Measurements from ENCODE around the gene CPOX.
"Not testable (repeated sequence)": the region's sequence is repeated elsewhere in the genome, so short reads cannot be mapped to it uniquely, and the experiment has no call there.

Gene CPOX

DNA sequence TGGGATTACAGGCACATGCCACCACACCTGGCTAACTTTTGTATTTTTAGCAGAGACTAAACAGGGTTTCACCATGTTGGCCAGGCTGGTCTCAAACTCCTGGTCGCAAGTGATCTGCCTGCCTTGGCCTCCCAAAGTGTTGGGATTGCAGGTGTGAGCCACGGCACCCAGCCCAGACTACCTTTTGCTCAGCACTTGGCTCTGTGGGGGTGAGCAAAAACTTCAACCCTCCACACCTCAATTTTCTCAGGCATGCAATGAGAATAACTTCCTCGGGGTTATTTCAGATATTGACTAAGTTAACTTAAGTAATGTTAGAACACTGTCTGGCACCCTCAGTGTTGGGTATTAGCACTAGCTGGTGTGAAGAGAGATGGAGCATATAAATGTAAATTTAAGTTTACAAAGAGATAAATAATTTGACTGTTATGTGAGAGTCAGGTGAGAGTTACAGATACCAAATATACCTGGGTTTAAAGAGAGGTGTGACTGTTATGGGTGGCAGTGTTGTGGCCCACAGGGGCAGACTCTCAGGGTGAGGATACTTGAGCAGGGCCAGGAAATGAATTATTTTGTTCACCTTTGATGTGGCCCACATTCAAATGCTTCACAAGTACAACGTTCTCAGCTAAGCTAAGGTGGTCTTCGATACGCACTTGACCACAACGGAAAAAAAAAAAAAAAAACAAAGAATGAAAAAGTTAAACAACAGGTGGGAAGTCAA lies 29.0 kb downstream of the CPOX start:
- DNase-seq = no peak

DNA sequence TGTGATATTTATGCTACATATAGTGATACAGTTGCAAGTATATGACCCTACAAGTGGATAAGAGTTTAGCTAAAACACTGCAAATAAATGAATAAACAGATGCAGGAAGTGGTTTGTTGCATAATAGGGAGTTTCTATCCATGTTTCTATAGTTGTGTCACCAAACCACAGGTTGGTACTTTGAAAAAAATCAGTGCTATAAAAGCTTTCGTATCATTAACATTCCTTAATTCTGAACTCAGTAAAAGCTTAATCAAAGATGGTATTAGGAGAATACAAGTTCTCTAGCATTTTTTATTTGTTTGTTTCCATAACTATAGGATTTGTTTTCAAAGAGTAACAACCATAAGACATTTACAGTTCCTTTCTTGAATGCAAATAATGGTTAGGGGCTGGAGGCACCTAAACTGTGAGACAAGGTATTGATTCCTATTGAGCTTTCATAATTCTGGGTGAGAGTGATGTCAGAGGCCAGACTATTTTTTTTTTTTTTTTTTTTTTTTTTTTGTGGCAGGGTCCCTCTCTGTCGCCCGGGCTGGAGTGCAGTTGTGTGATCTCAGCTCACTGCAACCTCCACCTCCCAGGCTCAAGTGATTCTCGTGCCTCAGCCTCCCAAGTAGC lies 29.6 kb downstream of the CPOX start:
- DNase-seq = no peak

DNA sequence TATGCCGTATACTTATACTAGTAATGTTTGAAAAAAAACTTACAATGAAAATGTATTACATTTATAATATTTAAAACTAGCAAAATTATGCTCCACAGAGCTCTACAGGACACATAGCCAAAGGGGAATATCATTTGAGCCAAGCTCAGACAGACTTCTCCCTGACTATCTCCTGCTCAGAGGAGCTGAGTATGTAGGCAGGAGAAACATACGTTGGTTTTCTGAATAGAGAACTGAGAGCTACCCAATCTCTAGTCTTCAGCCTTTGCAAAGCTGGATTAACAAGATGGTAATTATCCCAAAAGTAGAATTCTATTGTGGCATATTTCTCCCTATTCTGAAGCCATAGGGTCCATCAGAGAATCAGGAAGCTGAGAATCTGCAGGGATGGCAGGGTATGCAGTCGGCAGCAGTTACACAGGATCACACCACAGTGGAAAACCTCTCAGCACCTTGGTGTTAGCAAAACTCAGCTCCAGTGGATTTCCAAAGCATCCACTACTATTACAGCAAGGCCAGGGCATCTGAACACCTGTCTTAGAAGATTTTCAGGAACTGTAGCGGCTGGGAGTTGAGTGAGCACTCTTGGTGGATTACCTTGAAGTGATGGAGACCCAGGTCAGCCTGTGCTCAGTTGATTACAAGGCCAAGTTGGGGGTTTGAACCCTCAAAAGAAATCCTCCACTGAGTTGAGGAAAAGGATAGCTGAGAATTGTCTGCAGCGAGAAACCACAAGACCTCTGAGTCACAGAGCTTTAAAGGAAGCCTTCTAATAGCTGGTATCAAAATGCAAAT lies 31.5 kb downstream of the CPOX start:
- no peak for DNase-seq

DNA sequence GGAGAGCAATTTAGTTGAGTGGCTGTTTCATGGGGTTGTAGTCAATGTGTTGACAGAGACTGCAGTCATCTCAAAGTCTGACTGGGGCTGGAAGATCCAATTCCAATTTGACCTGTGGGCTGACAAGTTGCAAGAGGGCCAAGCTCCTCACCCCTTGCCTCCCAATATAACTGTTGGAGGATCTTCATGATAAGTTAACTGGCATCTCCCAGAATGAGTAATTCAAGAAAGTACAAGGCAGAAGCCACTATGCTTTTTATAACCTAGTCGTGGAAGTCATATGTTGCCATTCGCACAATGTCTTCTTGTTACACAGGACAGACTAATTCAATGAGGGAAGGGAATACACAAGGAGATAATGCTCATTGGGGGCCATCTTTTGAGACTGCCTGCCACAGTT lies 32.5 kb downstream of the CPOX start:
- no peak for DNase-seq

DNA sequence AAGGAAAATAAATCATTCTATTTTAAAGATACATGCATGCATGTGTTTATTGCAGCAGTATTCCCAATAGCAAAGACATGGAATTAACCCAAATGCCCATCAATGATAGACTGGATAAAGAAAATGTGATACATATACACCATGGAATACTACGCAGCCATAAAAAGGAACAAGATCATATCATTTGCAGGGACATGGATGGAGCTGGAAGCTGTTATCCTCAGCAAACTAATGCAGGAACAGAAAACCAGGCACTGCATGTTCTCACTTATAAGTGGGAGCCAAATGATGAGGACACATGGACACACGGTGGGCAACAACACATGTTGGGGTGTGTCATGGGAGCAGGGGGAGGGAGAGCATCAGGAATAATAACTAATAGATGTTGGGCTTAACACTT lies 33.6 kb downstream of the CPOX start:
- DNase-seq = not testable (repeated sequence)

DNA sequence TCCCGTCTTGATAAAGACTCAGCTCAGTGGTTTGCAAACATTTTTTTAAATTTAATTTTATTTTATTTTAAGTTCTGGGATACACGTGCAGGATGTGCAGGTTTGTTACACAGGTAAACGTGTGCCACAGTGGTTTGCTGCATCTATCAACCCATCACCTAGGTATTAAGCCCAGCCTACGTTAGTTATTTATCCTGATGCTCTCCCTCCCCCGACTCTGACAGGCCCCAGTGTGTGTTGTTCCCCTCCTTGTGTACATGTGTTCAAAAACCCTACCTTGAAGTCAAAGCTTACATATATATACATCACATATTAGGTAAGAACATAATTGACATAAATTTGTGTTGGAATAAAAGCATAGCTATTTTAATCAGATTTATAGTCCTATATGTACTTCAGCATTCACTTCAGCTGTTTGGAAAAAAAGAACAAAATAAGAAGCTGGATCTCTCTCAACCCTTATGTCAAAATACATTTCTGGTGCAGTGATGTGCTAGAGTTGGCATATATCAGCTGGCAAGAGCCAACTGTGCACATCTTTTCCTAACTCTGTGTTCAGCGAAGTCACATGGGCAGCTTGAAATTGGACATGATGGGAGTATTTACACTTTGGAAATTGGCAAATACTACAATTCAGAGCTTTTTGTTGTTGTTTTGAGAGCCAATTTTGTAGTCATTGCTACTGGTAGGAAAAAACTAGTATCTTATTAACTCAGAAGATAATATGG lies 35.1 kb downstream of the CPOX start:
- no peak for DNase-seq

DNA sequence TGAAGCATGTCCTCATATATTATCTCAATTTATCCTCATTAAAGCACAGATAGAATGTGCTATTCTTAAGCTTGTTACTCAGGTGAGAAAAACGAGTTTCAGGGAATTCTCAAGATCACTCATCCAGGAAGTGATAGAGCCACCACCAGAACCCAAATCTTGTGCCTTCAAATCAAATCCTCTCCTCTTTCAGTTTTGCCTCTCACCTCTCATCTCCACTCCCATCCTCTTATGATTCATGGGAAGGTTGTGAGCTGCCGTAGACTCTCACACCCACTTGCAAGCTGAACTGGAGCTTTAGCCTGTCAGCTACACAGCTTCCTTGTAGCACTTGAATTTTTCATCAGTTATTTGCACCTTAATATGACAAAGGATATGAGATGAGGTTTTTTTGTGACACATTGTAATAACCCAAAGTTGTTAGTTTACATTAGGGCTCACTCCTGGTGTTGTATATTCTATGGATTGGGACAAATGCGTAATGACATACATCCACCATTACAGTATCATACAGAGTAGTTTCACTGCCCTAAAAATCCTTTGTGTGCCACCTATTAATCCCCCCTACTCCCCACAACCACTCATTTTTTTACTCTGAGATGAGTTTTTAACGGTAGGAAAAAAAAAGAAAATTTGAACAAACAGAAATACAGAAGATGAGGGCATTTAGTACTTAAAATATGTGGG lies 35.9 kb downstream of the CPOX start:
- no peak for DNase-seq

DNA sequence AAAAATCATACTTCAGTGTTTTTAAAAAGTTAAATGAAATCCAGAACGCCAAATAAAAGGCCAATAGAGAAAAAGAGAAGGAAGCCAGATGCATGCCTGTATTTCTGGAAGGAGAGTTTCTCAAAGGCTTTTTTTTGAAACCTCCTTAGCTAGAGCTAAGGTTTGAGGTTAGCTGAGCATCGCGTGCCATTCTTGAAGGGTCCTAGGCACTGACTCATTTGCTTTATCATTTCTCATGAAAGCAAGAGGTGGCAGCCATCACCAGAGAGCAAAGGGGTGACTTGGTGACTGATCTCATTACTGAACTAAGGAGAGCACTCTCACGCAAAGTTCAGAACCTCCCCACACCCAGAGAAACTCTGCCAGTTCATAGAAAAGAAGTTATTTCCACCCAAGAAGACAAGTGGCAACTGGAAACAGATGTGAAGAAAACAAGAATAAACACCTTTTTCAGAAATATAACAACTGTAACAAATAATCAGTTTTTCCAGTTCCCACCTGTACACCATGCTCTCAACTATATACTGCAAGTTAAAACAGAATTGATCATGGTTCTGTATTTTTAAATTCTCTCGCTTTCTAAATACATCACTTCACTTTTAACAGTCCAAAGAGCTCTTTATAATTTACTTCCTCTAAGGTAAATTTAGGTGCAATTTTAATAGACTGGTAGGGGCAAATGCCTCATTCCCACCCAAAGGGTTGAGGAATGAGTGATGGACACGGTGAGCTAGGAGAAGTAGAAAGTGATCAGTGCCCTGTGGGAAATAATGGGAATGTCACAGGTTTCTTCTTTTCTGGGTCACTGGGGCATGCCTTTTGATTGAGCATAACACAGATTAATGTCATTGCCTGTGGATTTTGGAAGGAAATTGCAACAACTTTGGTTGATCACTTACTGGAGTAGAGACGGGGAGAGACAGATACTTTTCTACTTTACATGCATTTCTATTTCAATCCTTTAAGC lies 37.0 kb downstream of the CPOX start:
- DNase-seq = no peak

DNA sequence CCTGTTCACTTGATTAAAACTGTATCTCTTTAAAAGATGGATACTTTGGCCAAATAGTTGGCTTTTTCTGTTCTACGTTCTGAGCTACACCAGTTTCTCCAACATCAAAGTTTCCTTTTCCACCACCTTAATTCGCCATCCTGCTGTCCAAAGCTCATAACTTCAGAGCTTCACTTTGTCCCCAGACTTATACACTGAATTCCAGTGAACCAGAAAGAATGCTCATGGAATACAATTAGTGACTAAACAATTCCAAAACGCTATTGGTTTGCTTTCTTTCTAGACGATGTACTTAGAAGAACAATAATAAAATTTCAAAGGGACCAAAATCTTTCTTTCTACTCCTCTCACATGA lies 38.4 kb downstream of the CPOX start:
- DNase-seq = no peak

DNA sequence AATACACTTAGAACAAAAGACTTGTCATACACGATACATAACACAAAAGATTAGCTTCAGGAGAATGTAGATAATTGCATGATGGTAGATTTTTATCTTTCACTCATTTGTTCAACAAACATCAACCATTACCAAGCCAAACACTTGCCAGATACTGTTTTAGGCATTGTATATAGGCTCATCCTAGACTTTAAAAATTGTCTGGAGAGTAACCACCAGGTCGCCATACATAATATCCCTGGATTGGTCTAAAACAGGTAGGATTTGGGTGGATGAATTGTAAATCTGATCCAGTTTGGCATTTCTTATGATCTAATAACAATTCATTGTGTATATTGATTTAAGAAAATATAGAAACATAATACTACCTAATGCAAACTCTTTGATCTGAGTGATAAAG lies 38.8 kb downstream of the CPOX start:
- no peak for DNase-seq

DNA sequence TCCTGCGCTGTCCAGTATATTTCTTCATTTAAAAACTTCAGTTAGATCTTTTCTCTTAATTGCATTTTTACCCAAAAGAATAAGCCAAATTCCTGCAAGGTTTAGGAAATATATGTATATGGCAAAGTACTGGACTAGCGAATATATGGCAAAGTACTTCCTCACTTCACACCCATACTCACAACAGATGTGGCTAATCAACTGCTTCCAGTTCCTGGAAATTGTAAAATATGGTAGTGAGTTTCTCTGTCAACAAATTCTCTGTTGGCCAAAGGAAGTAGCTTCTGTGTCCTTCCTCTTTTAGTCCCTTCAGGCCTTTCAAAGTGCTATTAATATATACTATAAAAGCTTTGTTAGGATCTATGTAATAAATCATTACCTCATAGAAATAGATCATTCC lies 39.7 kb downstream of the CPOX start:
- DNase-seq = no peak

DNA sequence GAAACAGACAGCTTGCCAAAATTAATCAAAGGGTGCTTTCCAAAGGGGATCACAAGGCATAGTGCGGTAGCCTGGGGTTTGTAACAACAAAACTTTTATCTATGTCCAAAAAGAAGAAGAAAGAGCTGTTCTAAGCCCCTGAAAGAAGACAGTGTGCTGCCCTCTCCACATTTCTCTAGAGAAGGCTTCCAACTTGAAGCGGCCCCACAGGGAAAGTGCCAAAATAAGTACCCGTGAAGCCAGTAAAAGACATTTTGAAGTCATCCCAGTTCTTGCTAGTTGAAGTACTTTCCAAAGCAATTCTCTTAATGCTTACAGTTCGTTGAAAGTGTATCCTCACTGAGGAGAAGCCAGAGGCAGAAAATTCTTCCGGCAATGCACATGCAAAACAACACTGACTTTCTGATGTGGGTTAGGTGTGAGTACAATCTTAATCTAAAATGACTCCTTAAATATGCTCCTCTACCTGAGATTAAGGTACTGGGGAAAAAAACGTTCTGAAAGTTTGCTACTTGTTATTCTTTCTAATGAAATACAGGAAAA lies 40.3 kb downstream of the CPOX start:
- DNase-seq = no peak

DNA sequence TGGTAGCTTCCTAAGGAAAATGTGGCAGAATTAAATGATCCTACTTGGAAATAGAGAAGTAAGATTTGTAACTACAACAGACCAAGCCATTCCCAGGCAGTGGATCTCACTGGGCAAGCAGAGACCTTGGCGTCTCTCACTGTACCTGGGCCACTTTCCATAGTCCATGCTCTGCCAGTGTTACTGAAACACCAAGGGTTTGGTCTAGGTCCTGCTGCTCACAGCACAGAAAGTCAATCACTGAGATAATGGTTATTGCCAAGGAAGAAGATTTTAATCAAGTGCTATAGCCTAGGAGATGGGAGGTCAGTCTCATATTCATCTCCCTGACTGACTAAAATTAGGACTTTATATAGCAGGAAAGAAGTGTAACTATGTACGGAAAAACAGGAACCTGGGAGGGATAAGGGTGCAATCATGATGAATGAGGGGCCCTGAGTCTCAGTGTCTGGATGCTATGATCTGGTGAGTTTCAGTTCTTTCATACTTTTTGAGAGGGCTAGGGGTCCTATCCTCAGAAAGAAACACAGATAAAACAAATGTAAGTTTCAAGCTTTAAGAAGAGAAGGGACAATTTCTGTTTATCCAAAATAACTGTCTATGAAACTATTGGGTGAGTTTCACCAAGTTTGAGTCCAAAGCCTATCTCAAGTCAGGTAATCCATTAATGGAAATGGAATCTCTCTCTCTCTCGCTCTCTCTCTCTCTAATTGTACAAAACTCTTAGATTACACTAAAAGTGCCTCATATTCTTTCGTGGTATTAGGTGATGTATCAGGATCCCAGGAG lies 41.0 kb downstream of the CPOX start:
- no peak for DNase-seq

DNA sequence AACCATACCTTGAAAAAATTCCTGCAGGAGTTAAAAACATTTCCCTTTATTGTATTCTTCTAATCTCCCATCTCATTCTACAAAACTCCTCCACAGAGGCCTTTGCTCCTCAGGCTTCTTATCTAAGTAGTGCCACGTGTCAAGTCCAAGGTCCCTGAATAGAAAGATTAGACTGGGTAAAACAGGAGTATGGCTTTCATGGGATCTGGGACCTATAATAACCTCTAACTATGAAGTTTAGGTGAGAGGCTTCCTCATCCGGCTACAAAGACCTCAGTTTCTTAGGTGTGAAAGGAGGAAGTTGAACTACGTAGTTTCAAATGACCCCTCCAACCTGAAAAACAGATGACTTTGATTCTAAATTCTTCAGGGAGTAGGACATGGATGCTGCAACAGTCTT lies 41.7 kb downstream of the CPOX start:
- no peak for DNase-seq

DNA sequence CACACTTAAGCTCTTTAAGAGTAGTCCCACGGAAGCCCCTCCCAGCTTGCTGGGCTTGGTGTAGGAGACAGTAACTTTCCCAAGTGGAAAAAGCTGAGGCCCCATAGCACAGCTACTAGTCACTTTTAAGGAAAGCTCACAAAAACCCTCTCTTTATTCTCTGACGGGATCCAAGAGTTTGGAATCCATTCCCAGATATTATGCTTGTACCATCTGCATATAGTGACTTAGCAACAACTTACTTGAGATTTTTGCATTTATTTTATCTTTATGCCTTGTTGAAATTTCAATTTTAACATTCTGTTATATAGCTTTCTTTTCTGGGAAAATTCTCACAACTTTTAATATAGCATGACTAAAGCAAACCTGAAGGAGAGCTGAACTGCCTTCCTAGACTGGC lies 42.2 kb downstream of the CPOX start:
- DNase-seq = no peak

DNA sequence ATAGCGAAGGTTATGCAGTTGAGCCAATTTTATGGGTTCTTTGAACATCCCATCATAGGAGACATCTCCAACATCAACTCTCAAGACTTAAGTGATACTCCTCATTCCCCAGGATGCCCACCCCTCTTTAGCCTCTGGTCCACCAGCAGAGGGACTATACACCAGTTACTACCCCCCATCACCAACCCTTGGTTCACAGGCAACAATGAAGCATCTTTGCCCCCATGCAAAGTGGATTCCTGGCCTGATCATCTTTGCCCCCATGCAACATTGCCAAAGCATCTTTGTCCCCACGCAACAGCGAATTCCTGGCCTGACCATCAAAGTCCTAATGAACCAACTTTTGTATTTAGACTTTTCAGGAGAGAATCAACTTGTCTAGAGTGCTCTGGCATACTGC lies 42.6 kb downstream of the CPOX start:
- no peak for DNase-seq

DNA sequence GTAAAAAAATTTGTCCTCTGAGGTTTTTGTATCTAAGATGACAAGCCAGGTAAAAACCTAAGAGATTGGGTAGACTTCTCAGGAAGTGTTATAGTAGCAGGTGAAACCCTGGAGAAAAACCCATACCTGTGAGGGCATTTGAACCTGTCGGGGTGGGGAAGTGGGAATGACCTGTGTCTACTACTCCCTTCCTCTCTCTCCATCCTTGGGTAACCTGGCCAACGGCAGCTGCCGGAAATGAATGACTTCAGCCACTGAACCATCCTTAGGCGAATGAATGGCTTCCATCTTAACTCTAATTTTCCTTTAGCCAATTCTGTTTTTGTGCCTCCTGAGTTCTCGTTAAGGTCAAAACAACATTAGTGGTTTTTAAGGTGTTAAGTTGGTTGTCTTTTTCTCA lies 44.9 kb downstream of the CPOX start:
- no peak for DNase-seq

DNA sequence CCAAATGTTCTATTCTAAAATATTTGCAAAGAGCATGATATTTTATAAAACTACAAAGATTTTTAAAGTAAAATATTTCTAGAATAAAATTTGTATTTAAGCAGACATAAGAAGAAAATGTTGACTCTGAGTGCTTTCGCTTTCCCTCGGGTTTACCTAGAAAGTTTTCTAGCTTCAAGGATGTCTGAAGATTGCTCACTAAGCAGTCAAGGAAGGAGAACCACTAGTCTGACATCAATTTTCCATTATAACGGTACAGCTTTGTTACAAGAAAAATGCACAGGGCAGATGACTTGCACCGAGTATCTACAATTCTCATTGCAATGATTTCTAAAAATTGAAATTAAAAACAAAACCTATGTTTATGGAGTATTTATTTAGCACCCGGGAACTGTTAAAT lies 47.5 kb downstream of the CPOX start:
- DNase-seq = no peak

DNA sequence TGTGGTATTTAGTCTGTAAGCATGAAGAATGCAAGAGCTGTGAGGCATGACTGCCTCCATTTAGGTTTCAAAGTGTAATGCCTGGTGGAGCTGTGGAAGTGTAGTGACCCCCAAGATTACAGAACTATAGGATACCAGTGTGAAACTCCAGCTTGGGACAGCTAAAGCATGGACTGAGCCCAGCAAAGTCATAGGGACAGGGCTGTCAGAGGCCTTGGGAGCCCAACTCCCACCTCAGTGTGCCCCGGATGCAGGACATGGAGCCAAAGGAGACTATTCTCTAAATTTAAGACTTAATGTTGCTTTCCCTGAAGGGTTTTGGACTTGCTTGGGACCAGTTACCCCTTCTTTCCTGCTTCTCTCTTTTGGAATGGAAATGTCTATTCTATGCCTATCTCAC lies 50.8 kb downstream of the CPOX start:
- DNase-seq = no peak

DNA sequence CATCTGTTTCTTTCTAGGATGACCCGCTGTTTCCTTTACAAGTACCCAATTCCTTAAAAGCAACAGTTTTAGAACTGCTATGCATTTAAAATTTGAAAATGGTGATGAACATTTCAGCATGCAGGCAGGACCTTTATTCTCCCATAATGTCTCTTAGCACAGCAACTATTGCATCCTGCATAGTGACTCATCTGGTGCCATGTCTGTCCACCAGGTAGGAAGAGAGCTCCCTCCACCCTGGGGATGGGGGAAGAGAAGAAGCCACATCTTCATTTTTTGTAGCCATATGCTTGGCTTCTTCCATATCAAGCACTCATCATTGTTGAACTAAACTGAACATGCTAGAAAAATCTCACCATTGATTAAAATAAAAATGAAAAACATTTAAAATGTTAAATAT lies 51.7 kb downstream of the CPOX start:
- no peak for DNase-seq

Measured in right kidney (tissue), 1 donor.